HT-29 (cell line): ENCODE results near the gene TMEM94. TPM values are rescaled to one million over a fixed set of nuclear protein-coding genes. Genes with fewer than 3 reads are reported as not detected.
"Not testable (repeated sequence)": the region's sequence is repeated elsewhere in the genome, so short reads cannot be mapped to it uniquely, and the experiment has no call there.

Source experiments
- DNase-seq: peaks from one replicate; pipeline ENCODE4 v3.0.0-alpha.2; 2015; ENCODE audit warnings: low spot score
- total RNA-seq: library from RNA; depleted of rRNA; stranded (reverse); fragments of >200 nt; shearing (Covaris generic); gene quantifications from 2 replicates; pipeline ENCODE4 v1.2.3, GENCODE V29; 2014

Gene TMEM94
- total RNA-seq, 1 experiment from 2014 or later = 50.5 TPM

DNA sequence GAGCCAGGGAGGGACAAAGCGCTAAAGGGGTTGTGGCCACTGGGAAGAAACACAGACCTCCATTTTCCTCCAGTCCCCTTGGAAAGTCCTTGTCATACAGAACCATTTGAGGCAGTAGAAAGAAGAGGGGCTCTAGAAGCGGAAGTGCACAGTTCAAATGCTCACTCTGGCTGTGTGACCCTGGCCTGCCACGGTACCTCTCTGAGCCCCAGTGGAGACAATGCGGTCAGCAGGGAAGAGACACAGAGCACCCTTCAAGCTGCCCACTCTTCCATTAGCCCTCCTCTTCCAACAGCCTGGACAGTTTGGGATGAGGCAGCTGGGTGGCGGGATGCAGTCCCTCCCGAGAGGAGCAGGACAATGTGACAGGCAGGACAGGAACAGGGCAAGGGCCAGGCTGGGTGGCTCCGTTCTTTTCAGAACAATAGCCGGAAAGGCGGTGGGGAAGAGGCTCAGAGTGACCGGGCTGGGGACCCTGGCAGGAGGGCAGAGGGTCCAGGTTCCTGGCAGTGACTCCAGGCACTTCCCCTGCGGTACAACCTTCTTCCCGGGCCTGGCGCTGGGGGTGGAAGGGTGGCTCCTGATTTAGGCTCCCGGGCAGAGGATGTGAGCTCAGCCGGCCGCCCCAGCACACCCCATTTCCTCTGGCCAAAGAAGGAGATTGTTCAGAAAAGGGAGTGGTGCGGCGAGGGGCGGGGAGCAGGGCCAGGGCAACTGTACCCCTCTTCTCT, 53.3 kb downstream of the TMEM94 start:
- no peak for DNase-seq

DNA sequence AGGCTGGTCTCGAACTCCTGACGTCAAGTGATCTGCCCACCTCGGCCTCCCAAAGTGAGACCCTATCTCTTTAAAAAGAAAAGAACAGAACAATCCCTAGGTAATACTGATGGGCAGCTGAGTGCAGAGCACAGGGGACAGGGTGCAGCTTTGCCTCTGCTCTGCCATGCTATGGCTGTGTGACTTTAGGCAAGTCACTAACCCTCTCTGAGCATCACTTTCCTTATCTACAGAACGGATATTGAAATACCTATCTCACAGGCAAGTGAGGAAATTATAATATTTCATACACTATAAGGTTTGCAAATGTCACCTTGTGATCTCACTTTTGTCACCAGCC, 54.8 kb downstream of the TMEM94 start:
- DNase-seq = no peak

GRCh38 chr17:75511610-75512575, 55.5 kb downstream of the TMEM94 start:
- DNase-seq = peak; percentile 50

DNA sequence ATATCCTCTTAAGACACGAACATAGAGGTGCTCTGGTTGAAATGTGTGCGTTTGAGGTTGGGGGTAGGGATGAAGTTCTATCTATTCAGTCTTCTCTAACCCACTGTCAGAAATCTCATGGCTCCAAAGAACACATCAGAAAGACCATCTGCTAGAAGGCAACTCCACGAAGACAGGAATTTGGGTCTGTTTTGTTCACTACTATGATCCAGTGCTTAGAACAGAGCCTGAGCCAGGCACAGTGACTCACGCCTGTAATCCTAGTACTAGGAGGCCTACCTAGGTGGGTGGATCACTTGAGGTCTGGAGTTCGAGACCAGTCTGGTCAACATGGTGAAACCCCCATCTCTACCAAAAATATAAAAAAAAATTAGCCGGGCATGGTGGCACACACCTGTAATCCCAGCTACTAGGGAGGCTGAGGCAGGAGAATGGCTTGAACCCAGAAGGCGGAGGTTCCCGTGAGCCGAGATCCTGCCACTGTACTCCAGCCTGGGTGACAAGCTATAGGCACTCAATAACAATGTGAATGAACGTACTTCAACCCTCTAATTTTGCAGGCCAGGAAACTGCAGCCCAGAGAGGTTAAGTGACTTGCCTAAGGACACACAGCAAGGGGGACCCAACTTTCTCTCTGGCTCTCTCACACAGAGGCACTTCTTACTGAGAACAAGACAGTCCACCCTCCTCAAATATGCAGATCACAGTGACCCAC, 56.6 kb downstream of the TMEM94 start:
- no peak for DNase-seq

GRCh38 chr17:75513641-75514000, 57.2 kb downstream of the TMEM94 start:
- DNase-seq = no peak

DNA sequence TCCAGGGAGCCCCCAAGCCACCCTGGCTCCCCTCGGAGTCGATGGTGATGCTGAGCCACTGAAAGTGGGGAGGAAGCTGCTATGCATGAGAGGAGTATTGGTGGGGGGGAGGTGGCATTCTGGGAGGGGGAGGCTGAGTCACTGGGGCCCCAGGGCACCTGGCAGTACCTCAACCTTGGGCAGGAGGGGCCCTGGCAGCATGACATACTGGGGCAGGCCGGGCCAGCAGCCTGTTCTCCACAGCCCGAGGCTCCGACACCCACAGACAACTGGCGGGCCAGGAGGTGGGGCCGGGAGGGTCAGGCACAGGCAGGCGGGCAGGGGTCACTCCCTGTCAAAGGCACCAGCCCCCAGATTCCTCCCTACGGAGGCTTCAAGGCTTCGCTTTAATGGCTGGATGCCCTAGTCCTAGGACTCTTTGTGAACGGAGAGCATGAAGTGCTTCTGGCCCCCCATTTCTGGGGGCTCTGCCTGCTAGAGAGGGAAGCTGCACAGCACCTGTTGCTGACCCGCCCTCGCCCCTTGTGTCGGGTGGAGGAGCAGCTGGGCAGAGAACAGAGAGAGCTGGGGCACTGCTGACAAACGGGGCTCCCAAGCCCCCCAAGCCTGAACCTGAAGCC, 58.0 kb downstream of the TMEM94 start:
- DNase-seq = peak; percentile 29

GRCh38 chr17:75514919-75515495, 58.6 kb downstream of the TMEM94 start:
- no peak for DNase-seq

- peak; percentile 95 for DNase-seq
These were observed 59.2 kb downstream of the TMEM94 start, which contains the start of gene CASKIN2 for GRCh38 chr17:75515496-75516254. Gene CASKIN2, minus strand, starts transcription at chr17:75515537. Its CDS starts 1,733 bp downstream, at chr17:75513804.

DNA sequence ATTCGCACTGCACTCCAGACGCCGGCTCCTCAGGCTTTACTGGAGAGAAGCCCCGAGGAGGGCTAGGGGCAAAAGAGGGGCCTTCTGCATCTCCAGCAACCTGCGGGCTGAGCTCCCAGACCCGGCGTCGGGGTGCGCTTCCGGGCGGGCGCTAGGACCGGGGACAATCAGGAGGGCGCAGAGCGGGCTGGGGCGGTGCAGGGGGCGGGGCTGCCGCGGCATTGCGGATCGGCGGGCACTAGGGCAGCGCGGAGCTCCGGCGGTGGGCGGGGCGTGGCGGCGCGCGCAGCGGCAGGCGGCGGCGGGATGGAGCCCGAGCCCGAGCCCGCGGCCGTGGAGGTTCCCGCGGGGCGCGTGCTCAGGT, 59.8 kb downstream of the TMEM94 start, which contains the start of gene TSEN54:
Gene TSEN54, plus strand, starts transcription at position 274 of the 364 bp plus-strand sequence. Its CDS starts 33 bp downstream, at position 307.
- DNase-seq = peak; percentile 92

GRCh38 chr17:75516619-75517296, 60.3 kb downstream of the TMEM94 start:
- DNase-seq = peak; percentile 32

DNA sequence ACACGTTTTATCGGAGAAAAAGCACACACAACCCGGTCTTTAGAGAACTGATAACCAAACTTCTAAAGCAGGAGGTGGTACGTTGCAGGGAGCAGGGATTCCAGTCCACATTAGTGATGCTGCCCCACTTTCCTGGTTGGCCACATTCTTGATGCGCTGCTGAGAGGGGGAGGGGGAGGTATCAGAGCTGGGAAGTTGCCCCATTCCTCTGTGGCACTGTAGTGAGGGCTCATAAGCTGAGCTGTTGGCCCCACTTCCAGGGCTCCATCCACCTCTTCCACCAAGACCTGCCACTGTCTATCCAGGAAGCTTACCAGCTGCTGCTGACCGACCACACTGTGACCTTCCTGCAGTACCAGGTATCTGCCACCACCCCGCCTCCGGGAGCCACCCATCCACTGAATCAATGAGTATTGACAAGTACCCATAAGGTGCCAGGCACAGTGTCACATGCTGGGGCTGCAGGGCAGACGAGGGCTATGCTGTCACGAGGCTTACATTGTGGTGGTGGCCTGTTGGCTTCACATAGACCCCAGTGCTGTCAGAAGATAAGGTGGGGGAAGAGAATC, 60.9 kb downstream of the TMEM94 start:
- peak; percentile 71 for DNase-seq

GRCh38 chr17:75518201-75518600, 61.8 kb downstream of the TMEM94 start:
- DNase-seq = no peak

GRCh38 chr17:75518983-75519537, 62.6 kb downstream of the TMEM94 start:
- no peak for DNase-seq

DNA sequence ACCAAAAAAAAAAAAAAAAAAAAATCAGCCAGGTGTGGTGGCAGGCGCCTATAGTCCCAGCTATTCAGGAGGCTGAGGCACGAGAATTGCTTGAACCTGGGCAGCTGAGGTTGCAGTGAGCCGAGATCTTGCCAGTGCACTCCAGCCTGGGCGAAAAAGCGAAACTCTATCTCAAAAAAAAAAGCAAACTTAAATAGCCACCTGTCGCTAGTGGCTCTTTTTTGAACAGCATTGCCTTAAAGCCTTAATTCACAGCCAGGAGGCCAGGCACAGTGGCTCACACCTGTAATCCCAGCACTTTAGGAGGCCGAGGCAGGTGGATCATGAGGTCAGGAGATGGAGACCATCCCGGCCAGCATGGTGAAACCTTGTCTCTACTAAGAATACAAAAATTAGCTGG, 64.0 kb downstream of the TMEM94 start:
- DNase-seq = not testable (repeated sequence)

GRCh38 chr17:75521290-75521689, 64.9 kb downstream of the TMEM94 start:
- DNase-seq = no peak

- DNase-seq = no peak
These were observed 65.7 kb downstream of the TMEM94 start for GRCh38 chr17:75521951-75522727.

GRCh38 chr17:75523647-75524046, 67.2 kb downstream of the TMEM94 start:
- no peak for DNase-seq

- DNase-seq = no peak
These were observed 68.0 kb downstream of the TMEM94 start for GRCh38 chr17:75524269-75524969.
